Neural progenitor cell (in vitro differentiated cells): ENCODE data around the gene KY. TPM values are rescaled to one million over a fixed set of nuclear protein-coding genes. Genes with fewer than 3 reads are reported as not detected.

Experiments
- DNase-seq: peaks from one replicate; pipeline ENCODE4 v3.0.0-alpha.2; 2016; ENCODE audit warnings: low spot score
- H2AFZ ChIP-seq: fragments of 200-600 bp; sonication (generic); replicated peaks from 2 replicates; pipeline ENCODE4 v1.6.1; 2016; ENCODE audit warnings: antibody characterized with exemption
- H3F3A ChIP-seq: fragments of 200-600 bp; sonication (generic); 2 replicates; pipeline ENCODE4 v1.6.1; 2016; ENCODE audit warnings: antibody characterized with exemption, low read depth
- H3K27ac ChIP-seq: fragments of 200-600 bp; sonication (generic); 2 replicates; pipeline ENCODE4 v1.5.1; 2016; ENCODE audit warnings: mild to moderate bottlenecking
- H3K27me3 ChIP-seq: fragments of 200-600 bp; sonication (generic); 2 replicates; pipeline ENCODE4 v1.6.1; 2016; ENCODE audit warnings: mild to moderate bottlenecking, moderate library complexity
- H3K36me3 ChIP-seq: fragments of 200-600 bp; sonication (generic); 2 replicates; pipeline ENCODE4 v1.5.1; 2016
- H3K4me1 ChIP-seq: fragments of 200-600 bp; sonication (generic); 2 replicates; pipeline ENCODE4 v1.6.1; 2016; ENCODE audit warnings: mixed run types
- H3K4me2 ChIP-seq: fragments of 200-600 bp; sonication (generic); 2 replicates; pipeline ENCODE4 v1.6.1; 2016
- H3K4me3 ChIP-seq: fragments of 200-600 bp; sonication (generic); 2 replicates; pipeline ENCODE4 v1.5.1; 2016
- H3K79me2 ChIP-seq: fragments of 200-600 bp; sonication (generic); 2 replicates; pipeline ENCODE4 v1.6.1; 2016; ENCODE audit warnings: low read depth
- H3K9ac ChIP-seq: fragments of 200-600 bp; sonication (generic); 2 replicates; pipeline ENCODE4 v1.6.1; 2016
- H3K9me3 ChIP-seq: fragments of 200-600 bp; sonication (generic); 2 replicates; pipeline ENCODE4 v1.5.1; 2016; ENCODE audit warnings: low read depth
- H4K20me1 ChIP-seq: fragments of 200-600 bp; sonication (generic); 2 replicates; pipeline ENCODE4 v1.6.1; 2016; ENCODE audit warnings: low read depth
- H3K27ac Mint-ChIP-seq: 3 replicates; pipeline ENCODE4 v1.8.0; 2021; ENCODE audit warnings: mixed read lengths
- H3K27me3 Mint-ChIP-seq: 2 replicates; pipeline ENCODE4 v1.8.0; 2022; ENCODE audit warnings: low read depth, mild to moderate bottlenecking, inconsistent platforms, moderate library complexity, mixed read lengths; ENCODE audit not compliant: insufficient read depth
- H3K36me3 Mint-ChIP-seq: 3 replicates; pipeline ENCODE4 v1.8.0; 2021; ENCODE audit warnings: mixed read lengths
- H3K4me1 Mint-ChIP-seq: 3 replicates; pipeline ENCODE4 v1.8.0; 2021; ENCODE audit warnings: mixed read lengths
- H3K4me3 Mint-ChIP-seq: 3 replicates; pipeline ENCODE4 v1.8.0; 2021; ENCODE audit warnings: mild to moderate bottlenecking, moderate library complexity, mixed read lengths
- H3K9me3 Mint-ChIP-seq: 3 replicates; pipeline ENCODE4 v1.8.0; 2020; ENCODE audit warnings: mixed read lengths
- EZH2 ChIP-seq: fragments of 200-600 bp; sonication (generic); IDR thresholded peaks from 2 replicates; pipeline ENCODE4 v1.6.1; 2017; ENCODE audit warnings: antibody characterized with exemption, mild to moderate bottlenecking, moderate library complexity
- EZH2phosphoT487 ChIP-seq: fragments of 200-600 bp; sonication (generic); IDR thresholded peaks from 2 replicates; pipeline ENCODE4 v1.6.1; 2017; ENCODE audit warnings: antibody characterized with exemption
- total RNA-seq: library from RNA; depleted of rRNA; stranded (reverse); fragments of >200 nt; gene quantifications from 2 replicates; pipeline ENCODE4 v1.2.3, GENCODE V29; 2015; ENCODE audit warnings: low replicate concordance
- TF ChIP-seq, protein P1 (sequence below): fragments of 200-600 bp; sonication (generic); IDR thresholded peaks from 2 replicates; pipeline ENCODE4 v1.5.1; 2017; ENCODE audit warnings: antibody characterized with exemption, mild to moderate bottlenecking

Gene KY
- total RNA-seq, 1 donor from 2014 or later = not detected

DNA sequence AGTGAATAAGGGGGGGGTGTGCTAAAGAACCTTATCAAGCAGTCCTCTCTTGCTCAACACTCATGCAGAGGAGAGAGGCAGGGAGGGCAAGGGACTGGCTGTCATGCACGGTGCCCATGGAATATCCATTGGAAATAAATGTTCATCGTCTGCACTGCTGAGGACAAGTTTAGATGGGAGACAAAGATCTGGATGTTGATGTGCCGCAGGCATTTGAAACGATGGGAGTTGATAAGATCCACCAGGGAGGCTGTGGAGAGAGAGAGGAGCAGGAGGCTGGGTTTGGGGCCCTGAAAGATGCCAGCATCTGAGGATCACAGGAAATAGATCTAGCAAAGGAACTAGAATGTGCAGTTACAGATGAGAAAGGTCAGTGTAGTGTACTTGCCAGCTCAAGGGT lies 88.8 kb downstream of the KY start:
- Mint-ChIP-seq H3K27ac (no peak overlapping the region), H3K4me3 (no peak overlapping the region), H3K27me3 (no peaks in the 10 kb centered on the region), H3K4me1 (no peaks in the 10 kb centered on the region), H3K36me3 (peaks cover 12% of the 10 kb centered on the region), H3K9me3 (no peaks in the 10 kb centered on the region)
- Histone ChIP-seq H3K27ac (no peak overlapping the region), H3K4me3 (no peak overlapping the region), H3K36me3 (peaks cover 4% of the 10 kb centered on the region), H2AFZ (no peak overlapping the region), H3K9ac (no peak overlapping the region), H4K20me1 (no peaks in the 10 kb centered on the region), H3F3A (no peaks in the 10 kb centered on the region), H3K27me3 (no peaks in the 10 kb centered on the region), H3K79me2 (no peaks in the 10 kb centered on the region), H3K4me2 (no peak overlapping the region), H3K9me3 (no peaks in the 10 kb centered on the region), H3K4me1 (no peaks in the 10 kb centered on the region)
- TF ChIP-seq, protein P1, sequence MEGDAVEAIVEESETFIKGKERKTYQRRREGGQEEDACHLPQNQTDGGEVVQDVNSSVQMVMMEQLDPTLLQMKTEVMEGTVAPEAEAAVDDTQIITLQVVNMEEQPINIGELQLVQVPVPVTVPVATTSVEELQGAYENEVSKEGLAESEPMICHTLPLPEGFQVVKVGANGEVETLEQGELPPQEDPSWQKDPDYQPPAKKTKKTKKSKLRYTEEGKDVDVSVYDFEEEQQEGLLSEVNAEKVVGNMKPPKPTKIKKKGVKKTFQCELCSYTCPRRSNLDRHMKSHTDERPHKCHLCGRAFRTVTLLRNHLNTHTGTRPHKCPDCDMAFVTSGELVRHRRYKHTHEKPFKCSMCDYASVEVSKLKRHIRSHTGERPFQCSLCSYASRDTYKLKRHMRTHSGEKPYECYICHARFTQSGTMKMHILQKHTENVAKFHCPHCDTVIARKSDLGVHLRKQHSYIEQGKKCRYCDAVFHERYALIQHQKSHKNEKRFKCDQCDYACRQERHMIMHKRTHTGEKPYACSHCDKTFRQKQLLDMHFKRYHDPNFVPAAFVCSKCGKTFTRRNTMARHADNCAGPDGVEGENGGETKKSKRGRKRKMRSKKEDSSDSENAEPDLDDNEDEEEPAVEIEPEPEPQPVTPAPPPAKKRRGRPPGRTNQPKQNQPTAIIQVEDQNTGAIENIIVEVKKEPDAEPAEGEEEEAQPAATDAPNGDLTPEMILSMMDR = no peak
- no peak for TF ChIP-seq EZH2phosphoT487
- no peak for TF ChIP-seq EZH2
- DNase-seq = no peak

DNA sequence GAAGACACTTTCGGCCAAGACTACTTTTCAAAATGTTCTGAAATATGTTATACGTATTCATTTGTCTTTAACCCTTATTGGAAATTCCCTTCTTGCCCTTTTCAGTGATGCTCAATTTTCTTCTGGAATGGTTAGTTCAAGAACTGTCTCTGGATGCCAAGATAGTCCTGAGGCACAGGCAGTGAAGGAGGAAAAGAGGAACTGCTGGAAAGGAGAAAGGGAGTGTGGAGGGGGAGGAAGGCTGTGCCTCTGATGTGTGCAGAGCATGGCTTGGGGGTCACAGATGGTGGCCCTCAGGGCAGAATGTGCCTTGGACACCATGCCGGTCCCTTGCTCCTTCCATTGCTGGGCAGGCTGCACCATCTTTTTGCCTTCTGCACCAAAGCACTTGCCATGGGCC lies 91.2 kb downstream of the KY start:
- TF ChIP-seq EZH2phosphoT487 (no peak), EZH2 (no peak)
- TF ChIP-seq, protein P1 = no peak
- no peak overlapping the region for H2AFZ ChIP-seq
- no peaks in the 10 kb centered on the region for H3K79me2 ChIP-seq
- no peaks in the 10 kb centered on the region for H3K4me1 Mint-ChIP-seq
- H3K9ac ChIP-seq = no peak overlapping the region
- no peaks in the 10 kb centered on the region for H4K20me1 ChIP-seq
- peaks cover 12% of the 10 kb centered on the region for H3K36me3 Mint-ChIP-seq
- no peaks in the 10 kb centered on the region for H3K9me3 ChIP-seq
- no peak overlapping the region for H3K4me3 Mint-ChIP-seq
- H3K27me3 Mint-ChIP-seq = no peaks in the 10 kb centered on the region
- no peaks in the 10 kb centered on the region for H3K27me3 ChIP-seq
- H3K9me3 Mint-ChIP-seq = no peaks in the 10 kb centered on the region
- H3K4me1 ChIP-seq = no peaks in the 10 kb centered on the region
- no peaks in the 10 kb centered on the region for H3F3A ChIP-seq
- peaks cover 4% of the 10 kb centered on the region for H3K36me3 ChIP-seq
- H3K27ac Mint-ChIP-seq = no peak overlapping the region
- no peak for DNase-seq
- no peak overlapping the region for H3K4me3 ChIP-seq
- H3K27ac ChIP-seq = no peak overlapping the region
- no peak overlapping the region for H3K4me2 ChIP-seq

Other genes with a start within 250 kb of the KY start
- 60.3 and 100 TPM in 2 replicates for gene ANAPC13, start 165.0 kb downstream of the KY start, total RNA-seq
- 25.7 and 36.2 TPM in 2 replicates for gene CEP63, start 165.0 kb downstream of the KY start, total RNA-seq
- gene EPHB1, start 144.2 kb upstream of the KY start, total RNA-seq = 8.8 and 9.1 TPM in 2 replicates